Endometrium (tissue), 2 donors: ENCODE measurements around the gene CDKN2C.
"Not testable (repeated sequence)": the region's sequence is repeated elsewhere in the genome, so short reads cannot be mapped to it uniquely, and the experiment has no call there.

Experiments used
- FAIRE-seq: peaks from 2 replicates; lab custom pipeline; 2012; peaks lifted over from hg19 to GRCh38; lab: Jason Lieb, UNC
- donor health status: control.
- donor health status: control.

The CDKN2C gene

GRCh38 chr1:50969611-50970508 lies at the start of gene CDKN2C:
TSS of gene CDKN2C (plus strand) at chr1:50970245. CDS start at chr1:50970369, 124 bp downstream.
- no peak for FAIRE-seq

- FAIRE-seq = no peak
Measured at GRCh38 chr1:50920409-50920808, 49.6 kb upstream of the CDKN2C start.

- FAIRE-seq = no peak
Measured at GRCh38 chr1:50921029-50921428, 49.0 kb upstream of the CDKN2C start.

- no peak for FAIRE-seq
Measured at GRCh38 chr1:50923564-50923963, 46.5 kb upstream of the CDKN2C start.

- FAIRE-seq = peak; percentile 88
Measured at GRCh38 chr1:50929376-50929958, 40.6 kb upstream of the CDKN2C start.

- FAIRE-seq = no peak
Measured at GRCh38 chr1:50930193-50930592, 39.9 kb upstream of the CDKN2C start.

GRCh38 chr1:50930965-50931737 lies 38.9 kb upstream of the CDKN2C start:
- FAIRE-seq = no peak

GRCh38 chr1:50932043-50932442 lies 38.0 kb upstream of the CDKN2C start:
- not testable (repeated sequence) for FAIRE-seq

- not testable (repeated sequence) for FAIRE-seq
Measured at GRCh38 chr1:50933770-50934169, 36.3 kb upstream of the CDKN2C start.

- no peak for FAIRE-seq
Measured at GRCh38 chr1:50934838-50935237, 35.2 kb upstream of the CDKN2C start.

- FAIRE-seq = not testable (repeated sequence)
Measured at GRCh38 chr1:50935276-50935675, 34.8 kb upstream of the CDKN2C start.

GRCh38 chr1:50936321-50936720 lies 33.7 kb upstream of the CDKN2C start:
- FAIRE-seq = no peak

- no peak for FAIRE-seq
Measured at GRCh38 chr1:50940291-50940690, 29.8 kb upstream of the CDKN2C start.

GRCh38 chr1:50942334-50942733 lies 27.7 kb upstream of the CDKN2C start:
- FAIRE-seq = no peak

- no peak for FAIRE-seq
Measured at GRCh38 chr1:50949286-50949982, 20.6 kb upstream of the CDKN2C start.

GRCh38 chr1:50950396-50950795 lies 19.6 kb upstream of the CDKN2C start:
- FAIRE-seq = no peak

GRCh38 chr1:50952566-50952965 lies 17.5 kb upstream of the CDKN2C start:
- FAIRE-seq = not testable (repeated sequence)

GRCh38 chr1:50955116-50955515 lies 14.9 kb upstream of the CDKN2C start:
- FAIRE-seq = no peak

GRCh38 chr1:50959303-50959912 lies 10.6 kb upstream of the CDKN2C start:
- no peak for FAIRE-seq

- no peak for FAIRE-seq
Measured at GRCh38 chr1:50959913-50960844, 9.9 kb upstream of the CDKN2C start, which contains the start of gene FAF1. TSS of gene FAF1 (minus strand) at chr1:50960267. CDS start at chr1:50959811, 456 bp downstream.
